K562 (cell line): ENCODE results near the gene PDE4D. TPM values are rescaled to one million over a fixed set of nuclear protein-coding genes. Genes with fewer than 3 reads are reported as not detected.

ENCODE experiments used
- ATAC-seq: fragments of 200-7000 bp; cut with Tn5 transposase; 3 replicates; pipeline ENCODE4 v1.9.1; 2020; ENCODE audit warnings: moderate library complexity
- BruUV-seq: library from RNA; stranded (reverse); fragments of 400-500 nt; replicated peaks from 2 replicates; lab custom pipeline; 2021; lab: Mats Ljungman, UMichigan
- CTCF ChIA-PET: fragments of 300-600 bp; formaldehyde crosslinking; extraction: SDS; loops from one replicate; lab custom pipeline; 2021; ENCODE audit warnings: low intra/inter-chr PET ratio; lab: Yijun Ruan, JAX
- POLR2A ChIA-PET: fragments of 300-600, 350-650 bp; sonication (Branson Sonifier 250); formaldehyde crosslinking; extraction: SDS; loops from one replicate; lab custom pipeline; 2021; ENCODE audit warnings: antibody characterized with exemption, inconsistent platforms; lab: Yijun Ruan, JAX
- DNase-seq, 4 experiments: peaks; one replicate each; pipeline versions ENCODE4 v3.0.0 to v3.0.0-alpha.2; 2011 to 2018; ENCODE audit warnings: low spot score in 3 of 4, mixed read lengths in 3 of 4; ENCODE audit errors: extremely low read depth in 1 of 4
- FAIRE-seq: peaks from 2 replicates; lab custom pipeline; 2011; peaks lifted over from hg19 to GRCh38; lab: Jason Lieb, UNC
- H2AFZ ChIP-seq: 2 replicates; pipeline ENCODE4 v1.6.0; 2011; ENCODE audit warnings: low read depth, low read length, control low read depth, inconsistent platforms
- H3K27ac ChIP-seq: fragments of 200-600 bp; 3 replicates; pipeline ENCODE4 v1.8.0; 2011; ENCODE audit warnings: low read depth, mild to moderate bottlenecking, control low read depth, inconsistent platforms, low read length, moderate library complexity, mixed read lengths; ENCODE audit errors: extremely low read depth
- H3K27me3 ChIP-seq, 2 experiments: fragments of 300-600 bp in 1 of 2; 2 replicates in 1 of 2; 3 replicates in 1 of 2; pipeline versions ENCODE4 v1.6.0 to v1.8.0; 2011; ENCODE audit warnings: inconsistent platforms in 2 of 2, low read length in 2 of 2, mild to moderate bottlenecking in 1 of 2, mixed read lengths in 1 of 2, moderate library complexity in 1 of 2; ENCODE audit not compliant: control insufficient read depth in 2 of 2, insufficient read depth in 2 of 2
- H3K36me3 ChIP-seq: fragments of 300-600 bp; 3 replicates; pipeline ENCODE4 v1.8.0; 2011; ENCODE audit warnings: mild to moderate bottlenecking, low read length, inconsistent platforms; ENCODE audit not compliant: control insufficient read depth, insufficient read depth
- H3K4me1 ChIP-seq, 2 experiments: fragments of 200-600 bp in 1 of 2; replicated peaks in 1 of 2; 2 replicates in 1 of 2; 3 replicates in 1 of 2; pipeline versions ENCODE4 v1.5.1 to v1.8.0; 2011; ENCODE audit warnings: inconsistent platforms in 2 of 2, low read length in 2 of 2, mild to moderate bottlenecking in 1 of 2, mixed read lengths in 1 of 2, moderate library complexity in 1 of 2; ENCODE audit not compliant: control insufficient read depth in 2 of 2, insufficient read depth in 2 of 2
- H3K4me2 ChIP-seq: 2 replicates; pipeline ENCODE4 v1.6.1; 2011; ENCODE audit warnings: low read length, control low read depth, inconsistent platforms, mixed read lengths; ENCODE audit not compliant: insufficient read depth
- H3K4me3 ChIP-seq: fragments of 200-600 bp; sonication (generic), shearing (Covaris generic); 2 replicates; pipeline ENCODE4 v1.5.1; 2016; ENCODE audit warnings: control low read depth, inconsistent platforms
- H3K79me2 ChIP-seq: fragments of 200-600 bp; 3 replicates; pipeline ENCODE4 v1.8.0; 2011; ENCODE audit warnings: low read length, inconsistent platforms; ENCODE audit not compliant: control insufficient read depth, insufficient read depth
- H3K9ac ChIP-seq, 2 experiments: 2 replicates each; pipeline versions ENCODE4 v1.6.0 to v1.6.1; 2011; ENCODE audit warnings: low read depth in 2 of 2, low read length in 2 of 2, control low read depth in 1 of 2, inconsistent platforms in 1 of 2, mild to moderate bottlenecking in 1 of 2, mixed read lengths in 1 of 2; ENCODE audit not compliant: insufficient read depth in 1 of 2
- H3K9me1 ChIP-seq: one replicate; pipeline ENCODE4 v1.6.0; 2011; ENCODE audit warnings: inconsistent platforms, mild to moderate bottlenecking, low read length, moderate library complexity; ENCODE audit not compliant: control insufficient read depth, insufficient read depth
- H3K9me3 ChIP-seq: replicated peaks from 2 replicates; pipeline ENCODE4 v1.5.1; 2011; ENCODE audit warnings: low read depth, low read length, inconsistent platforms; ENCODE audit not compliant: control insufficient read depth, insufficient read depth
- H4K20me1 ChIP-seq: replicated peaks from 2 replicates; pipeline ENCODE4 v1.6.1; 2011; ENCODE audit warnings: low read length, inconsistent platforms, mixed read lengths; ENCODE audit not compliant: control insufficient read depth, insufficient read depth
- CBFA2T2 ChIP-seq: fragments of 450-650 bp; conservative IDR thresholded peaks from 2 replicates; pipeline ENCODE4 v1.6.1; 2017; ENCODE audit warnings: mild to moderate bottlenecking
- CTCFL ChIP-seq: IDR thresholded peaks from 2 replicates; pipeline ENCODE4 v1.6.1; 2011; ENCODE audit warnings: borderline replicate concordance, low read depth, mild to moderate bottlenecking, moderate library complexity, low read length; ENCODE audit not compliant: insufficient read depth, poor library complexity, severe bottlenecking
- NFYB ChIP-seq: IDR thresholded peaks from 2 replicates; pipeline ENCODE4 v1.6.1; 2011; ENCODE audit warnings: mild to moderate bottlenecking, moderate library complexity; ENCODE audit not compliant: insufficient read length; ENCODE audit errors: extremely low read depth
- RHOXF2B ChIP-seq: fragments of 250-450 bp; sonication (Bioruptor Pico); conservative IDR thresholded peaks from 2 replicates; pipeline ENCODE4 v1.5.1; 2021
- ZNF124 ChIP-seq: sonication (generic); formaldehyde crosslinking; IDR thresholded peaks from 2 replicates; pipeline ENCODE4 v1.8.1; 2022; ENCODE audit warnings: missing genetic modification reagents
- ZSCAN29 ChIP-seq: fragments of 450-650 bp; IDR thresholded peaks from 2 replicates; pipeline ENCODE4 v1.6.1; 2017
- WGBS: fragments of 100-300 bp; shearing (Covaris generic); methylation state at CpG from one replicate; pipeline ENCODE4 v1.1.6; 2016; ENCODE audit warnings: low coverage, mixed read lengths; ENCODE audit not compliant: insufficient coverage; ENCODE audit errors: missing lambda C conversion rate; 5-methylcytosine and 5-hydroxymethylcytosine counted together
- in situ Hi-C: fragments of 300-500 bp; cut with MboI; formaldehyde crosslinking; loops from 4 replicates; pipeline ENCODE4 v1.15.0; 2018; ENCODE audit warnings: inconsistent platforms, mixed read lengths
- intact Hi-C: fragments of 100-400 bp; cut with micrococcal nuclease; formaldehyde crosslinking; loops from 2 replicates; pipeline ENCODE4 v1.14.2; 2022
- polyA plus RNA-seq, 8 experiments: library from polyadenylated mRNA; depleted of rRNA in 4 of 8; stranded (reverse) in 5 of 8; unstranded in 3 of 8; fragments of >200 nt; fragmentation: Nextera tagmentation in 2 of 8; fragmentation: Illumina TruSeq in 1 of 8; extraction: Ambion mirVana in 2 of 8; extraction: Trizol in 1 of 8; gene quantifications; 2 replicates each; pipeline versions ENCODE4 v1.2.1 to v1.2.3, GENCODE V29; 2011 to 2014; ENCODE audit warnings: inconsistent platforms in 1 of 8, missing spikeins in 1 of 8
- total RNA-seq, 7 experiments: library from RNA; depleted of rRNA in 6 of 7; stranded (reverse); fragments of >200 nt in 6 of 7; fragmentation: Illumina TruSeq in 2 of 7; extraction: Trizol in 2 of 7; gene quantifications; 2 replicates each; pipeline versions ENCODE4 v1.2.1 to v1.2.3, GENCODE V29; 2011 to 2021; ENCODE audit warnings: low replicate concordance in 1 of 7

The PDE4D gene
- total and polyA plus RNA-seq, 9 of the 15 experiments (the other 6 are each of a cell fraction or from before 2014, with no cell fraction given): 0.04 to 0.46 (median 0.13) TPM

GRCh38 chr5:59037941-59038797 lies 855.4 kb downstream of the PDE4D start:
- Histone ChIP-seq H3K27me3 (peaks cover 11 to 16% of the 10 kb centered on the region in 2 experiments; a peak in 4 of 5 replicates), H3K9me3 (no peaks in the 10 kb centered on the region), H3K4me1 (peaks cover 0 to 11% of the 10 kb centered on the region in 2 experiments; a peak in 2 of 5 replicates), H3K4me3 (no peak overlapping the region), H2AFZ (no peak overlapping the region), H3K36me3 (no peaks in the 10 kb centered on the region), H3K9me1 (no peaks in the 10 kb centered on the region), H3K9ac (no peak overlapping the region), H3K27ac (no peak overlapping the region), H3K79me2 (no peaks in the 10 kb centered on the region), H4K20me1 (no peaks in the 10 kb centered on the region), H3K4me2 (no peak overlapping the region)
- in situ Hi-C loops: no loop called here
- DNase-seq (no peak), FAIRE-seq (no peak), ATAC-seq (no peak)
- WGBS: 3% methylated on average over 10 of the region's 10 CpGs
- TF ChIP-seq RHOXF2B (CRISPR knock-in tag) (no peak), NFYB (no peak), ZSCAN29 (no peak), CBFA2T2 (no peak), ZNF124 (no peak), CTCFL (no peak)
- BruUV-seq: no TSS peak
- CTCF ChIA-PET: no interaction called here
- POLR2A ChIA-PET: no interaction called here
- intact Hi-C loops: loop anchor here (10.0 kb wide), 1 partner anchor 137 kb away; no protein-coding TSS in a partner anchor
